Measurements from ENCODE around the gene OR10A3. TPM values are rescaled to one million over a fixed set of nuclear protein-coding genes. Genes with fewer than 3 reads are reported as not detected.

Gene OR10A3
- total RNA-seq, 1 donor: under 0.01 TPM

- H3K4me3 ChIP-seq (ENCODE audit: low read depth, low read length): no peak overlapping the region
- no peak for DNase-seq (ENCODE audit: low read depth)
- TF ChIP-seq CTCF (IDR thresholded peaks at IDR 0.05; ENCODE audit: insufficient read depth, low read depth, low read length): no peak
Observed at GRCh38 chr11:7898666-7899283, 42.7 kb downstream of the OR10A3 start.

GRCh38 chr11:7896009-7896785 is 45.3 kb downstream of the OR10A3 start:
- no peak for TF ChIP-seq CTCF (IDR thresholded peaks at IDR 0.05; ENCODE audit: insufficient read depth, low read depth, low read length)
- no peak for DNase-seq (ENCODE audit: low read depth)

GRCh38 chr11:7894251-7894650 is 47.3 kb downstream of the OR10A3 start:
- no peak overlapping the region for H3K4me3 ChIP-seq (ENCODE audit: low read depth, low read length)

More at GRCh38 chr11:7896009-7896785, 45.3 kb downstream of the OR10A3 start:
- H3K4me3 ChIP-seq (ENCODE audit: low read depth, low read length): no peak overlapping the region

GRCh38 chr11:7893796-7894195 is 47.7 kb downstream of the OR10A3 start:
- DNase-seq (ENCODE audit: low read depth): no peak
- H3K4me3 ChIP-seq (ENCODE audit: low read depth, low read length): no peak overlapping the region
- no peak for TF ChIP-seq CTCF (IDR thresholded peaks at IDR 0.05; ENCODE audit: insufficient read depth, low read depth, low read length)

More at GRCh38 chr11:7894251-7894650, 47.3 kb downstream of the OR10A3 start:
- peak; percentile 6 for DNase-seq (ENCODE audit: low read depth)
- TF ChIP-seq CTCF (IDR thresholded peaks at IDR 0.05; ENCODE audit: insufficient read depth, low read depth, low read length): no peak

GRCh38 chr11:7892840-7893254 is 48.7 kb downstream of the OR10A3 start:
- peak; percentile 71 for TF ChIP-seq CTCF (IDR thresholded peaks at IDR 0.05; ENCODE audit: insufficient read depth, low read depth, low read length)
- DNase-seq (ENCODE audit: low read depth): peak; percentile 73
- H3K4me3 ChIP-seq (ENCODE audit: low read depth, low read length): no peak overlapping the region

GRCh38 chr11:7892059-7892699 is 49.3 kb downstream of the OR10A3 start:
- no peak overlapping the region for H3K4me3 ChIP-seq (ENCODE audit: low read depth, low read length)
- peak; percentile 55 for DNase-seq (ENCODE audit: low read depth)
- TF ChIP-seq CTCF (IDR thresholded peaks at IDR 0.05; ENCODE audit: insufficient read depth, low read depth, low read length): no peak
